ENCODE results near the gene CDNF. TPM values are rescaled to one million over a fixed set of nuclear protein-coding genes. Genes with fewer than 3 reads are reported as not detected.

Gene CDNF
- total RNA-seq (1 to 10 TPM; 3.2 to 3.7 TPM), total RNA-seq (0.20 to 4.4 (median 1.6) reads per million in 172 experiments)
- 3.2 TPM for polyA plus RNA-seq (2013, experiment 1 of 2)
- 3.2 TPM for polyA plus RNA-seq (2013, experiment 2 of 2)

- peaks cover 40% of the 10 kb centered on the region for H3K36me3 Mint-ChIP-seq (ENCODE audit: low read depth)
- DNase-seq (peak; percentile 97 to 100 (median 99)), ATAC-seq (ENCODE audit: poor library complexity) (peak; percentile 93)
- ChIA-PET CTCF (interaction anchor here (0.6 to 1.5 kb wide), 11 partner anchors 13 to 1051 kb away, joined by 3 to 8 read pairs (median 3); no protein-coding TSS in a partner anchor), POLR2A (interaction anchor here (0.5 to 4.9 kb wide), 50 partner anchors 10 to 1536 kb away, joined by 3 to 63 read pairs (median 5); partner anchors contain the start of genes DCLRE1C, MEIG1, PRPF18 and RPP38)
- Histone ChIP-seq H3K36me3 (ENCODE audit: insufficient read depth, low read length) (peaks cover 24% of the 10 kb centered on the region), H3K4me3 (ENCODE audit: low read length) (peak within 1 kb of the TSS; percentile 97), H3K9me3 (ENCODE audit: control insufficient read depth in 1 of 2, insufficient read depth in 1 of 2, low read length in 2 of 2) (no peaks in the 10 kb centered on the region), H3K27me3 (ENCODE audit: control insufficient read depth in 1 of 2, insufficient read depth in 2 of 2, low read length in 2 of 2) (no peaks in the 10 kb centered on the region), H3K4me1 (ENCODE audit: insufficient read depth, low read length) (peaks cover 21% of the 10 kb centered on the region), H3K27ac (ENCODE audit: low read depth in 1 of 2, low read length in 2 of 2) (peak within 1 kb of the TSS; percentile 84 to 88)
- no peaks in the 10 kb centered on the region for H3K9me3 Mint-ChIP-seq
- H3K27ac Mint-ChIP-seq = peak within 1 kb of the TSS; percentile 90
- no peak for TF ChIP-seq CTCF (IDR thresholded peaks at IDR 0.05)
- H3K4me3 Mint-ChIP-seq = peak within 1 kb of the TSS; percentile 99
- peaks cover 32% of the 10 kb centered on the region for H3K4me1 Mint-ChIP-seq (ENCODE audit: low read depth)
- H3K27me3 Mint-ChIP-seq = no peaks in the 10 kb centered on the region
- intact Hi-C loops (cut with DNase I, micrococcal nuclease) = loop anchor here (2.0 to 10.0 kb wide), 7 partner anchors 114 to 1253 kb away; partner anchors contain the start of genes DCLRE1C (in 1 of the 2), PRPF18 (in 1 of the 2) and RPP38 (in 1 of the 2)
These were observed at the start of gene CDNF, which contains the start of the genes HSPA14 and MSANTD7 for GRCh38 chr10:14837757-14838581. Gene CDNF (minus strand): TSS chr10:14838037. CDS start chr10:14837946, 91 bp downstream. Gene HSPA14 (plus strand): TSS chr10:14838306. CDS start chr10:14838403, 97 bp downstream. Gene MSANTD7 (plus strand): TSS chr10:14838306. CDS start chr10:14842285, 3,979 bp downstream.

DNA sequence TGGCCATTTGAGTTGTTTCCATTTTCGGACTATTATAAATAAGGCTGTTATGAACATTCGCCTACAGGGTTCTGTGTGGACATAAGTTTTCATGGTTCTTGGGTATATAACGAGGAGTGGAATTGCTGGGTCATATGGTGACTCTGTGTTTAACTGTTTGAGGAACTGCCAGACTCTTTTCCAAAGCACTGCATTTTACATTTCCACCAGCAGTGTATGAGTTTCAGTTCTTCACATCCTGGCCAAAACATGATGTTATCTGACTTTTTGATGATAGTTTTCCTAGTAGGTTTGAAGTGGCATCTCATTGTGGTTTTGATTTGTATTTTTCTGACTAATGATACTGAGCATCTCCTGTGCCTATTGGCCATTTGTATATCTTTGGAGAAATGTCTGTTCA lies 46.2 kb upstream of the CDNF start:
- peaks cover 5% of the 10 kb centered on the region for H3K36me3 Mint-ChIP-seq (ENCODE audit: low read depth)
- Histone ChIP-seq H3K4me1 (ENCODE audit: insufficient read depth, low read length) (peaks cover 10% of the 10 kb centered on the region), H3K4me3 (ENCODE audit: low read length) (no peak overlapping the region), H3K36me3 (ENCODE audit: insufficient read depth, low read length) (no peaks in the 10 kb centered on the region), H3K27me3 (ENCODE audit: control insufficient read depth in 1 of 2, insufficient read depth in 2 of 2, low read length in 2 of 2) (no peaks in the 10 kb centered on the region), H3K9me3 (ENCODE audit: control insufficient read depth in 1 of 2, insufficient read depth in 1 of 2, low read length in 2 of 2) (no peaks in the 10 kb centered on the region), H3K27ac (ENCODE audit: low read depth in 1 of 2, low read length in 2 of 2) (no peak overlapping the region)
- H3K9me3 Mint-ChIP-seq = no peaks in the 10 kb centered on the region
- ChIA-PET CTCF (interaction anchor here (1.9 kb wide), 1 partner anchor 69 kb away, joined by 5 read pairs; the partner anchor contains the start of gene DCLRE1C), POLR2A (no interaction called here)
- intact Hi-C loops (cut with DNase I, micrococcal nuclease) = no loop called here
- no peaks in the 10 kb centered on the region for H3K27me3 Mint-ChIP-seq
- peaks cover 27% of the 10 kb centered on the region for H3K4me1 Mint-ChIP-seq (ENCODE audit: low read depth)
- DNase-seq (no peak), ATAC-seq (ENCODE audit: poor library complexity) (no peak)
- H3K27ac Mint-ChIP-seq = no peak overlapping the region
- H3K4me3 Mint-ChIP-seq = no peak overlapping the region
- TF ChIP-seq CTCF (IDR thresholded peaks at IDR 0.05) = no peak

DNA sequence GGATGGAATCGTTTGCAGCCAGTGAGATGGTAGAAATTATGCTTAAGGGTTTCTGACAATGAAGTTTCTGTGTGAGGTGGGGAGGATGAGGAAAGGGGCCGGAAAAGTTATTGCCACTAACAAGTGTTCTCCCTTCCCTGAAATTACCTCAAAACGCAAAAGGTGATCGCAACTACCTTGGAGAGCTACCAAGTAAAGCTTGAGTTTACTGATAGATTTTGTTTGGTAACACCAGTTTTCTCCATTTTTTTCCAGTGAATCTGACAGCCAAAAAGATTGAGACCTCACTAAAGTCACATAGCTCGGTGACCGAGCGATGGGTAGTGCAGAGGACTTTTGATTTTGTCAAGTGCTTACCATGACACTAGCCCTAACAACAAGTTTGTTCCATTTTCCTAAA lies 42.4 kb upstream of the CDNF start:
- peaks cover 16% of the 10 kb centered on the region for H3K4me1 ChIP-seq (ENCODE audit: insufficient read depth, low read length)
- Mint-ChIP-seq H3K4me1 (ENCODE audit: low read depth) (peaks cover 48% of the 10 kb centered on the region), H3K27me3 (no peaks in the 10 kb centered on the region), H3K36me3 (ENCODE audit: low read depth) (peaks cover 11% of the 10 kb centered on the region), H3K27ac (peak overlapping the region; percentile 88), H3K4me3 (peak overlapping the region; percentile 91), H3K9me3 (no peaks in the 10 kb centered on the region)
- no peaks in the 10 kb centered on the region for H3K9me3 ChIP-seq (ENCODE audit: control insufficient read depth in 1 of 2, insufficient read depth in 1 of 2, low read length in 2 of 2)
- H3K27me3 ChIP-seq (ENCODE audit: control insufficient read depth in 1 of 2, insufficient read depth in 2 of 2, low read length in 2 of 2) = no peaks in the 10 kb centered on the region
- no peak for TF ChIP-seq CTCF (IDR thresholded peaks at IDR 0.05)
- ChIA-PET POLR2A (interaction anchor here (0.7 to 3.6 kb wide), 6 partner anchors 9 to 311 kb away, joined by 3 to 63 read pairs (median 4); partner anchors contain the start of genes CDNF, DCLRE1C, HSPA14 and MEIG1), CTCF (interaction anchor here (1.2 kb wide), 1 partner anchor 23 kb away, joined by 3 read pairs; no protein-coding TSS in a partner anchor)
- ATAC-seq (ENCODE audit: poor library complexity) = no peak
- peak in 2 of 14 experiments; percentile 7 to 14 for DNase-seq
- no peaks in the 10 kb centered on the region for H3K36me3 ChIP-seq (ENCODE audit: insufficient read depth, low read length)
- no peak overlapping the region for H3K27ac ChIP-seq (ENCODE audit: low read depth in 1 of 2, low read length in 2 of 2)
- no peak overlapping the region for H3K4me3 ChIP-seq (ENCODE audit: low read length)
- intact Hi-C loops (cut with DNase I, micrococcal nuclease) = no loop called here

Measured in CD4-positive, alpha-beta T cell (primary cell).